Kasumi-1 (cell line): ENCODE data around the gene TESPA1.
"Not testable (repeated sequence)": the region's sequence is repeated elsewhere in the genome, so short reads cannot be mapped to it uniquely, and the experiment has no call there.

Experiments used
- DNase-seq, 2 experiments: peaks; one replicate each; lab custom pipeline; 2025; lab: John Stamatoyannopoulos, UW

TESPA1 gene, protein sequence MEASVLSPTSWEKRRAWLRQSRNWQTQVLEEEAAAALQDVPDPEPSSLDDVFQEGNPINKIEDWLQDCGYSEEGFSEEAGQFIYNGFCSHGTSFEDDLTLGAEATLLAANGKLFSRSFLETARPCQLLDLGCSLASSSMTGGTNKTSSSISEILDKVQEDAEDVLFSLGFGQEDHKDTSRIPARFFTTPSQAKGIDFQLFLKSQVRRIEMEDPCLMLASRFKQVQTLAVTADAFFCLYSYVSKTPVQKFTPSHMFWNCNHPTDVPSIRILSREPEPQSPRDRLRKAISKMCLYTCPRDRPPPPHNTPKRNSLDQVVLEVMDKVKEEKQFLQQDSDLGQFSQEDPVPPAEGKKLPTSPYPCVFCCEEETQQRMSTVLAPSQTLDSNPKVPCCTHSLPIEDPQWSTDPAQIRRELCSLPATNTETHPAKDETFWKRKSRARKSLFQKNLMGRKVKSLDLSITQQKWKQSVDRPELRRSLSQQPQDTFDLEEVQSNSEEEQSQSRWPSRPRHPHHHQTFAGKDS

DNA sequence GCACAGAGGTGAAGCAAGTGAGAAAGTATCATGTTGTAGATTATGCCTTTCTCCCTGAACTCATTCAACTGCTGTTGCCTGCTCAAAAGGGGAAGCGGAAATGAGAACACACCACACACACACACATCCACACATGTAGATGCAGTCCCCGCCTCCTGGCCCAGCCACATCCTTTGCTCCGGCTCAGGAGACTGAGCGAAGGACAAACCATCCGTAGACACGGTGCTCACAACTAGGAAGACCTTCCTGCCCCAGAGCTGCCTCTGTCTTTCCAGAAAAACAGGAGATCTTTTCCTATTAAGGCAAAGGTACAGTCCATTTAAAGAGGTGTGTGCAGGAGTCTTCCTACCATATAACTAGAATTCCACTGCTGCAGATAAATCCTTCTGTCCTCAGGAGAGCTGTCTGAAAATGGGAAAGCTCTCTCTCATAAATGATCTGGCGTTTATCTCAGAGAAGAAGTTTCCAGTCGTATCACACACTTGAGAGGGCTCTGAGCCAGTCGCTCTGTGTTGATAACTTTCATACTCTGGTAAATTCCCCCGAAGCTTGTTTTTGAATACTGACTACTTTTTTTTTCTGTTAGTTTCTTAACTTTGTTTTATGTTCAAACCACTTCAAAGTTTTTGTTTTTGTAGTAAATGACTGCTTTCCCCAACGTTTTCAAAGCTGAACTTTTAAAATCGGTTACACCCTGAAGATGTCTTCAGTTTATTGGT, at the start of gene TESPA1:
Gene TESPA1, minus strand, starts transcription at position 105 of the 719 bp plus-strand sequence. CDS start 10,200 bp downstream, outside the sequence.
- peak; percentile 65 to 78 for DNase-seq

DNA sequence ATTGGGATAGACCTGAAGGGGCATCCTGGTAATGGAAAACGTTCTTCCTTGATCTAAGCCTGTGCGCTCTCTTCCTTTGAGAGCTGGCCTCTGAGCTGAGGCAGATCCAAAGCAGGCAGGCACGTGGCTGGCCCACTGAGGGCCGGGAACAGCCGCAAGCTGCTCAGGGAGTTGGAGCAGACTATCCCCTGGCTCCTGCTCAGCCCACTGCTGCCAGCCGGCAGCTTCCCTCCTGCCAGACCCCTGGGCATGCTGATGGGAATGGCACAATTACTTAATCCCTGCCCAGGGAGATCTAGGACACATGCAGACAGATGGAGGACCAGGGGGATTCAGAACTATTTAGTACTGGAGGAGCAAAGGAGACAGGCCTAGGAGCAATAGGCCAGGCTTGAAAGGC, 49.7 kb upstream of the TESPA1 start:
- no peak for DNase-seq

DNA sequence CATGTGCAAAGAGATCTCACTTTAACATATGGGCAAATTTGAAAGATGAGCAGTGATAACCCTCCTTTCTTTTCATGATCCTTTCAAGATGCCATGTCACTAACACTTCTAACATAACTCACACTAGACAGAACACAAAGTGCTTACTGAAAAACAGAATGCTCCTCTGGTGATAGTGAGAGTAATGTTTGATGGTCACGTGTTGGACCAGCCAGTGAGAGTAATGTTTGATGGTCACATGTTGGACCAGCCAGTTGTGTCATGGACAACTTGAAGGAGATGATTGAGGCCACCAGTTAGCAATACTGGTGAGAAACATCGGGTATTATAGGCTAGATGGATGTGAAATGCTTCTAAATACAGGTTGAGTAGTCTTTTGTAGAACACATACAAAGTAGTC, 40.9 kb upstream of the TESPA1 start:
- no peak for DNase-seq

DNA sequence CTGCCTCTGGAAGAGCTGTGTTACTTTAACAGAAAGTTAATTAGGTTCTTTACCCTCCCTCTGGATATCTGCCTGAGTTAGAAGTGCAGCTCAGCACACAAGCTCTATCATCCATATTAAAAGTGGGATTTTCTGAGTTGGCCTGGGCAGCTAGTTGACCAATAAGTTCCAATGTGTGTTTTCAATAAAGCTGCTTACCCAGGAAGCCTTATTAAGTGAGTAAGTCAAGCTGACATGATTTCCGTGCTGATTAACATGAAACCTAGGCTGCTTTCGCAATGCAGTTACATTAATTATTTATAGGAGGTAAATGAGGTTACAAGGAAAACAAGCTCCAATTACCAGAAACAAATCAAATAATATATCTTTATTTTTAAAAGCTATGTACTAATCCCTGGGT, 40.0 kb upstream of the TESPA1 start:
- DNase-seq, result no peak

DNA sequence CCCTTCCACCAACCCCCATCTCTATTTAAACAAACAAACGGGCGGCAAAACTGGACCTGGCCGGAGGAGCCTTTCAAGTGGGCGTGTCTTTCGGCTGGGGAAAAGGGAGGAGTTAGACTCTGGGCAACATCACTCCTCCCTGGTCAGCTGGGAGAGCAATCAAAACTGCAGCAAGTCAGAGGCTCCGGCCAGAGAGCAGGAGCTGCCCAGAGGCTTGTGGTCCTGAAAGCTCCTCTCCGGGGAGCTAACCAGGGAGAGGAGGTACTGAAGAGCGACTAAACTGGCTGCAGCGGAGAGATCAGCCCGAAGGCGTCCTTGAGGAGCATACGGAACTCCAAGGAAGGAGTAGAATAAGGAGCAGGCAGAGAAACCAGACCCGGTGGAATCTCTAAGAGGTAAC, 35.2 kb upstream of the TESPA1 start, which contains the start of gene NEUROD4:
Gene NEUROD4, plus strand, starts transcription at position 191 of the 400 bp plus-strand sequence. CDS start 6,466 bp downstream, outside the sequence.
- peak; percentile 39 to 55 for DNase-seq

DNA sequence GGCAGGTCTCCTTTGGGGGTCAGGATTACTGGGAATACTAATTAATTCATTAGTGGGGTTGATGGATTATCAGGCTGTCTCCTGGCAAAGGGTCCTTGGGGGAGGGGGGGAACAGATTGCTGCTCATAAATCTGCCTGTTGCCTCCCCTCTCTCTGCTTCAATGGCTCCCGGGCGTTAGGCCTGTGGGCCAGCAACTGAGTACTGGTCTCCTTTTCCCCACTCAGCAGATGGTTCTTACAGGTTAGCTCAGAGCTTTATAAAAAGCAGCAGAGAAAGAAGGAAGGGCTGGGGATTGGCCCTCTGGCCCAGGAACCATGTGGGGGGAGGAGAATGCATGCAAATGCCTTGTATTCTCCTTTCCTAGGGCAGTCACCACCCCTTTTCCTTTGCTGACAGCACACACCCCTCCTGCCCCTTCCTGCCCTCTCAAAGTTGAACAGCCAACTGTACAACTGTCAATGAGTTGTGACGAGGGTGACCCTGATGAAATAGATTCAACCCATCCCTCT, 32.9 kb upstream of the TESPA1 start:
- no peak for DNase-seq

DNA sequence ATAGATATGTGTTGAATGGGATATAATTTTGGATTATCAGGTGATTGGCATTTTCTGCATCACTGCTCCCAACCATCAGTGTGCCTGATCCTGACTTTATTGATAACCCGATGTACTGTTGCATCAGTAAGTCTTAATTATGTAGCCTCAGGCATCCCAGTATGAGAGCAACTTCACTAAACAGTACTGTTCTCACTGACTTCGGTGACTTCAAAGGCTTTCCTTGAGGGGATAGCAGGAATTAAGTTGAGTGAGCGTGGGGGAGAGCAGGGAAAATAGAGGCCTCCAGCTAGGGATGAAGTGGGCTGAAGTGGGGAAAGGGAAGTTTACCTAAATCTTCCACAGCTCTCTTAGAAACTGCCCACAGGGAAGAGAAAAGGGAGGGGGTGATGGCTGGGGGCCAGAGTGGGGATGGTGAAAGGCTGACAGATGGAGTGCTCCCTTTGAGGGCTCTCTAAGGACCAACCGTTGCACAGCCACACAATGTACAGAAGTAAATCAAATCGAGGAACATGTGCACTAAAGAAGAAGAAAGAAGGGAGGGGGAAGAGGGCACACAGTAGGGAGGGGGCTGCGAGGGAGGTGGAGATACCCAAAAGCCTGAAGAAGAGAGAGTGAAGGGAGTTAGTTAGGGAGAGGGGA, 24.5 kb upstream of the TESPA1 start:
- no peak for DNase-seq

DNA sequence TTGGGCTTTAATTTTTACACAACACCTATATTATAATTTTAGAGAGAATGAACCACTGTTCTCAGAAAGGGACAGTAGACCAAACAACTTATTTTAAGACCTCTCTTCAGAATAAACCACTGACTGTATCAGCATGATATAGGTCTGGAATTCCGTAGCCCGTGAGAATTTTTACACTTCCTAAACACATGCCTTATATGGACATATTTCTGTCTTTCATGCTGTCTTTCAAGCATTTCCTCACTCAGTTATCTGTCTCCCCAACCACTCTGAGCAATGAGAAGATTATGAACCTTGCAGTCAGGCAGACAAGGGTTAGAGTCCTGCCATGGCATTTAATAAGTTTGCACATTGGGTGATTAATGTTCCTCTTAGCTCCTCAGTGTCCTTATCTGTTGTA, 17.8 kb upstream of the TESPA1 start:
- DNase-seq, result no peak

DNA sequence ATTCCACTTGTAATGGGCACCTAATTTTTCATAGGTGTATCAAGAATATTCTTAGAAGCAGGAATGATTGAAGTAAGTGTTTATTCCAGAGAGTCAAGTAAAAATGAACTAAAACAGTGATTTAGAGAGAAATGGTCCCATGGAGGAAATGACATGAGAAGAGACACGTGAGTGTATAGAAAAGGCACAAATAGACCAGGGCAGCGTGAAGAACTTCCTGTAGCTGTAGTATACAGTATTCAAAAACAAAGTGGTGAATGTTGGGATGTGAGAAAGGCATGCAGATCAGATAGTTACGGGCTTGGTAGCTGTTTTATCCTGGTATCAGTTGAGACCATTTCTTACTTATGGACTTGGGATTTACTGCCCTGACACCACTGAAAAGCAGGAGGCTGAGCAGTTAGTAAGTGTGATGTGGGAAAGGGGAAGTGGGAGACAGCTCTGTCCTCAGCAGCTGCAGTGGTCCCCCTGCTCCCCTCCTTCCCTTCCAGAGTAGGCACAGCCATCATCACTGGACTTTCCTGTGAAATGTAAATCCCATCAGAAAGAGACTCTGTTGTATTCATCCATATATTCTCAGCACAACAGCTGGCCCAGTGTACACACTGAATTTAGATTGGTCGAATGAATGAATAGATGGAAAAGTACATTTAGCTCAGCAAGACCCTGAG, 16.8 kb upstream of the TESPA1 start:
- DNase-seq, result no peak

DNA sequence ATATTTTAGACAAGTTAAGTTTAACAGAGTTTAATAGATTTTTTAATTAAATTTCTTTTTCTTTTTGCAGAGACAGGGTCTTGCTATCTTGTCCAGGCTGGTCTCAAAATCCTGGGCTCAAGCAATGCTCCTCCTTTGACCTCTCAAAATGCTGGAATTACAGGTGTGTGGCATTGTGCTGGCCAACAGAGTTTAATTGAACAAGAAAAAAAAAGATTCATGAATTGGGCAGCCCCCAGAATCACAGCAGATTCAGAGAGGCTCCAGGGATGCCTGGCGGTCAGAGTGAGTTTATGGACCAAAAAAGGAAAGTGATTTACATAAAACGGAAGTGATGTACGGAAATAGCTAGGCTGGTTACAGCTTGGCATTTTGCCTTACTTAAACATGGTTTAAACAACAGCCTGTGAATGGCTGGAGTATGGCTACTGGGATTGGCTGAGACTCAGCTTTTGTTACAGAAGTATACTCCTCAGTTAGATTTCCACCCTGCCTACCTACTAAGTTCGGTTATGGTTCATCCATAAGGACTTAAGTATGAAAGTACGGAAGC, 14.5 kb upstream of the TESPA1 start:
- DNase-seq, result no peak

DNA sequence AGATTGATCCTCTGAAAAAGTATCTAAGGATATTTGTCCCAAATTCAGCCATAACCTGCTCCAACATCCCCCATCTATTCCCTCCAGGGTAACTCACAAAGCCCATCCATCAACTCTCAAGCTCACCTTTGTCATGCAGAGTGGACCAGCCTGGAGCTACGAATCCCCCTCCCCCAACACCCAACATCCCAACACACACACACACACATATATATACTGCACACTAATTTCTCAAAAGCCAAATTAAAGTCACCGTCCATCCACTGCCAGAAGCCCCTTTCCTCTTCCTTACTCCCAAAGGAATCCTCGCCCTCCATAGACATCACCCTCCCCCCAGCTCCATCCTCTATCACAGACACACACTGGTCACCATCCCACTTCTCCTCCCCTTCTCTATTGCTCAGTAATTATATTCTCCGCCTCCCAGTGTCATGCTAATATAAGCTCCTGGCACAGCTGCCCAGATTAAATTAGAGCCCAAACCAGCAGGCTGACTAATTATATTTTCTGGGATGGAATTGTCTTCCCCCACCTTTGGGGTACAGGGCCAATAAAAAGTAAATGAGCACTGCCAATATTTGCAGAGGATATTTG, 13.5 kb upstream of the TESPA1 start:
- no peak for DNase-seq

DNA sequence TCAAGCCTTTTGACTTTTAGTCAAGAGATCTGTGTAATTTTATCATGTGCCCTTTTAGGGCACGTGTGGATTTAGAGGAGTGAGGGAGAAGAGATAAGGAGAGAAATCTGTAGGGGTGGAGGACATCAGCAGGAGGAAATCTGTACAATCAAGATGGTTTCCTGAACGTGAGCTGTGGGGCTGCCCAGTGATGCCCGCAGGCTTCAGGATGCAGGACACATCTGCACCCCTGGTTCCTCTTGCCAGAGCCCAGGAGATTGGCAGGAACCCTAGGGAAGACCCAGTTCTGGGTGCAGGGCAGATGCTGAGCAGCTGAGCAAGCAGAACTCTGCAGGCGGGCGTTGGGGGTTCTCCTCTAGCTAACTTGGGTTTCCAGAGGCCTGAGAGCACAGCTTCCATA, 11.6 kb upstream of the TESPA1 start:
- DNase-seq, result no peak

DNA sequence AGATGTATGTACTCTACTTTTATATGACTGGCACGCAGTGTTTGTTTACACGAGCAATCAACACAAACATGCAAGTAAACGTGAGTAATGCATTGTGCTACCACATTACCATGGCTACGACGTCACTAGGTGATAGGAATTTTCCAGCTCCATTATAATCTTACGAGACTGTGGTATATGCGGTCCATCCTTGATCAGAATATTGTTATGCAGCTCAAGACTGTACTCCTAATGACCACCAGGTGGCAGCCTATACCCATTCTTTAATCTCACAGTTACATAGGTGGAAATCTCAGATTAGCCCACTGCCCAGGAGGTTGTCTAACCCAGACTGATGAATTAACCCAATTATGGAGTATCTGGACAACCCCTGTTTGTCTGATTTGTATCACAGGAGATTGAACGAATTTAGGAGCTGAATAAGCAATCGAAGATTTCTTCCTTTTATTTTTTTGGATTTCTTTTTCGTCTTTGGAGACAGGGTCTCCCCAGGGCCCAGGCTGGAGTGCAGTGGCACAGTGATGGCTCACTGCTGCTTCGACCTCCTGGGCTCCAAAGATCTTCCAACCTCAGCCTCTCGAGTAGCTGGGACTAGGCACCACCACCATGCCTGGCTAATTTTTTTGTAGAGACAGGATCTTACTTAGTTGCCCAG, 8.7 kb upstream of the TESPA1 start:
- DNase-seq, result peak; percentile 83

DNA sequence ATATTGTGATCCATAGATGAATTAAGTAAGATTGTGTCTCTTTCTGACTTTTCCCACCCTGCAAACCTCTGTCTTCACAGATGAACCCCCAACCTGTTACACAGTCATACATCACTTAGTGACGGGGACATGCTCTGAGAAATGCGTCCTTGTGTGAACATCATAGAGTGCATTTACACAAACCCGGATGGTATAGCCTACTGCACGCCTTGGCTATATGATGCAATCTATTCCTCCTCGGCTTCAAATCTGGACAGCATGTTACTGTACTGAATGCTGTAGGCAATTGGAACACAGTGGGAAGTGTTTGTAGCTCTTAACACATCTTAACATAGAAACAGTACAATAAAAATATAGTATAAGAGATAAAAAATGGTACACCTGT, 7.4 kb upstream of the TESPA1 start:
- DNase-seq, result no peak

DNA sequence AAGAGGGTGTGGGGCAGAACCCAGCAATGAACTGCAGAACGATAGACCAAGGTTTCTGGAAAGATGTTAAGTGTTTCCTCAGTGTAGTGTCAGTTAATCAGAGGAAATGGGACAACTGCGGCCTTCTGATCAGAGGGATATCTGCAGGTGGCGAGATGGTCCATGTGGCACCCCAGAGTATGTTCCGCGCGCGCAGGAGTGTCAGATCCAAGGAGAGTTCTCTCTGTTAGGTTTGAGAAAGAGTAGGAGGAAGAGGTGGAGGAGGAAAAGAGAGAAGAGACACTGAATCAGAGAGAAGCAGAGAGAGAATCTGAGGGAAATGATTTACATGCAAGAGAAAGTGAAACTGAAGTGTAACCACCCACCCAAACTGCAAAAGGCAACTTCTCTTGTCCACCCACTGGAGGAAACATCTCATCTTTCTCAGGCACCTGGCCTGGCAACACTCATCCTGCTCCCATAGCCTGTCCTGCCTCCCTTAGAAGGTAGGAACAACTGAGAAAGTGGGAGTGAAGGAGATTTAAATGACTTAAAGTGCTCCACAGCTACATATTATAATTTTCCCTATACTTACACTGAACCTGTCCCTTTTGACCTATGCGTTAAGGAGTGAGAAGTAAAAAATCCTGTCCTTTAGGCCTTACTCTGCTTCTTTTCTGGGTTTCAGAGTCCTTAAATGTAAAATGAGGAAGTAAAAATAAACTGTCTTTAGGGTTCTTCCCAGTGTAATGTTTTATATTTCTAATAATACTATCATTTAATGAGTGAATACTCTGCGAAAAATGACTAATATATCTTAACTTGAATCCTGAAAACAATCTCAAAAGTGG, 6.8 kb upstream of the TESPA1 start:
- DNase-seq, result no peak

DNA sequence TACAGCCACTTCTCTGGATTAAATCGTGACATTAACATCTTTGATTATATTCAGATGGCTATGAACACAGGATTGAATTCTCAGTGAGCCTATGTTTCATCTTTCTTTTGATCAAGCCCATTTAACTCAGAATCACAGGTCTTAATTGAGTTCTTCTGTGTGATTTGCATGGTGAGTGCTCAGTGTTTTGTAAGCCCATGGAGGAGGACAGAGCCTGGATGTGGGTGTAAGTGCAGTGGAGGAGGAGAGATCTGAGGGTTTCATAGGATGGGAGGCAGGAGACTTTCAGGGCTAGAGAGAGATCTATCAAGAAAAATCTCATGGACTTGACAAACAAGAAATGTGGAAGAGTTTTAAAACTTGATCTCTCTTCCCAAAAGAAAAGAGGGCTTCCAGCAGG, 5.3 kb upstream of the TESPA1 start:
- no peak for DNase-seq

DNA sequence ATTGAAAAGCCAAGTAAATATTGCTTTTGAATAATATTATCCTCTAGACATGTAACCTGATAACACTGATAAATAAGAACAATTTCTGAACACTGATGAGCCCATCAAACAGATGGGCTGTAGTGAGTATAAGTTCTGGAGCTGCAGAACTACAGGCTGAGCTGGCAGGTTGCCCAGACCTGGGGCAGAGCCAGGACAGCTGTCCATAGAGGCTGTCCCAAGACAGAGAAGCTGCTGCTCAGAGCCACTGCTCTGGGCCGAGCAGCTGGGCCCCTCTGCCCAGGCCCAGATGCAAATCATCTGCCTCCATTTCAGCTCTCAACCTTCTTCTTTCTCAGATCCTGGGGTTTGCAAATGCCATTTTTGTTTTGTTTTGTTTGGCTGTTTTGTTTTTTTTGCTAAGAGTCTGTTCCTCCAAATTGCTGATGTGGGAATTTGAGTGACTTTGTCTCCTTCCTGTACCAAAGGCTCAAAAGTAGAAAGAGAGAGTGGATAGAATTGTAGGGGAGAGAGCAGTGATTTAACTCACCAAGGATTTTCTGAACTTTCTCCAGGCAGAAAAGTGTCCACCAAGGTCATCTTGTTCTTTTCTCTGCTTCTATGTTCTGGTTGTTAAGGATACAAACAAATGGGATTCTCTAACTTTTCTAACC, 4.0 kb upstream of the TESPA1 start:
- no peak for DNase-seq

DNA sequence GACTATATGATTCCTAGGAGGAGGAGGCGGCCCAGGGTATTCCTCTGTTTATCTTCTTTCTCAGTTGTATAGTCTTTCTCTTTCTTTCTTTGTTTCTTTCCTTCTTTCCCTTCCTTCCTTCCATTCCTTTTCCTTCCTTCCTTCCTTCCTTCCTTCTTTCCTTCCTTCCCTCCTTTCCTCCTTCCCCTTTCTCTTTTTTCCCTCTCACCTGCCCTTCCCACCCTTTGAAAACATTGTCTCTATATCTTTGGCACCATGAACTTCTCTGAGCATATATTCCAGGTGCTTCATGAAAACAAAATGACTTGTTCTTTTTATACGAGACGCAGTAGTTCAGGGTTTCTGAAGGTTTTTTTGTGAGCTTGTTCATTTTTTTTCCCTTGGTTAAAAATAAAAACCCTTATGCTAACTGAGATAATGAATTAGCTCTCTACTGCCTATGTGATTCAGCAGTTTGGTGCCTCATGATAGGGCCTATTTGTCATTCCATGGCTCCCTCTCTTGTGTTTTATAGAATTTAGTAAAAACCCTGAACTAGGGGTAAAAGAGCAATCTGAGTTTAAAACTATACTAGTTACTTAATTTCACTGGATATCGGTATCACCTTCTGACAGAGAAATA, 3.2 kb upstream of the TESPA1 start:
- no peak for DNase-seq

DNA sequence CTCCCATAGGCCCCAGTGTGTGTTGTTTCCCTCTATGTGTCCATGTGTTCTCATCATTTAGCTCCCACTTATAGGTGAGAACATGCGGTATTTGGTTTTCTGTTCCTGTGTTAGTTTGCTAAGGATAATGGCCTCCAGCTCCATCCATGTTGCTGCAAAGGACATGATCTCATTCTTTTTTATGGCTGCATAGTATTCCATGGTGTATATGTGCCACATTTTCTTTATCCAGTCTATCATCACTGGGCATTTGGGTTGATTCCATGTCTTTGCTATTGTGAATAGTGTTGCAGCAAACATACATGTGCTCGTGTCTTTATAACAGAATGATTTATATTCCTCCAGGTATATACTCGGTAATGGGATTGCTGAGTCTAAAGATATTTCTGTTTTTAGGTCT, 2.2 kb upstream of the TESPA1 start:
- not testable (repeated sequence) for DNase-seq
